ENCODE results near the gene TCF4.

The TCF4 gene

GRCh38 chr18:55430026-55430425, 158.0 kb downstream of the TCF4 start:
- no peak for DNase-seq (ENCODE audit: low read depth)
- H3K4me3 ChIP-seq (ENCODE audit: low read depth, low read length): no peak overlapping the region
- no peak for TF ChIP-seq CTCF (IDR thresholded peaks at IDR 0.05; ENCODE audit: control insufficient read depth, extremely low read depth, insufficient read depth)

GRCh38 chr18:55427951-55428350, 160.0 kb downstream of the TCF4 start:
- no peak for TF ChIP-seq CTCF (IDR thresholded peaks at IDR 0.05; ENCODE audit: control insufficient read depth, extremely low read depth, insufficient read depth)
- no peak for DNase-seq (ENCODE audit: low read depth)
- no peak overlapping the region for H3K4me3 ChIP-seq (ENCODE audit: low read depth, low read length)

GRCh38 chr18:55425698-55426097, 162.3 kb downstream of the TCF4 start:
- no peak for DNase-seq (ENCODE audit: low read depth)
- no peak overlapping the region for H3K4me3 ChIP-seq (ENCODE audit: low read depth, low read length)
- TF ChIP-seq CTCF (IDR thresholded peaks at IDR 0.05; ENCODE audit: control insufficient read depth, extremely low read depth, insufficient read depth): no peak

GRCh38 chr18:55422456-55423180, 165.4 kb downstream of the TCF4 start:
- TF ChIP-seq CTCF (IDR thresholded peaks at IDR 0.05; ENCODE audit: control insufficient read depth, extremely low read depth, insufficient read depth): no peak
- H3K4me3 ChIP-seq (ENCODE audit: low read depth, low read length): no peak overlapping the region
- DNase-seq (ENCODE audit: low read depth): no peak

- H3K4me3 ChIP-seq (ENCODE audit: low read depth, low read length): no peak overlapping the region
- no peak for TF ChIP-seq CTCF (IDR thresholded peaks at IDR 0.05; ENCODE audit: control insufficient read depth, extremely low read depth, insufficient read depth)
- no peak for DNase-seq (ENCODE audit: low read depth)
Measured at GRCh38 chr18:55421615-55422419, 166.2 kb downstream of the TCF4 start.

GRCh38 chr18:55421308-55421614, 166.7 kb downstream of the TCF4 start:
- TF ChIP-seq CTCF (IDR thresholded peaks at IDR 0.05; ENCODE audit: control insufficient read depth, extremely low read depth, insufficient read depth): no peak
- no peak for DNase-seq (ENCODE audit: low read depth)
- H3K4me3 ChIP-seq (ENCODE audit: low read depth, low read length): no peak overlapping the region
